Fibroblast of lung (primary cell): Measurements from ENCODE around the gene ST6GALNAC5.

ENCODE experiments used
- CTCF ChIP-seq, 2 donors: IDR thresholded peaks in 1 of 2; conservative IDR thresholded peaks in 1 of 2; 1 replicate in 1 of 2; 2 replicates in 1 of 2; pipeline ENCODE4 v1.5.1; 2011 to 2012; ENCODE audit warnings: low read length in 2 of 2, control low read depth in 1 of 2, inconsistent platforms in 1 of 2, low read depth in 1 of 2, mild to moderate bottlenecking in 1 of 2
- EZH2 ChIP-seq: IDR thresholded peaks from 2 replicates; pipeline ENCODE4 v1.5.1; 2012; ENCODE audit warnings: low read length, control low read depth, mild to moderate bottlenecking; ENCODE audit errors: missing control alignments

GRCh38 chr1:77063118-77063517, 195.8 kb downstream of the ST6GALNAC5 start:
- no peak for TF ChIP-seq CTCF (conservative IDR thresholded peaks at IDR 0.05 in 1 of 2, IDR thresholded peaks at IDR 0.05 in 1 of 2; ENCODE audit: low read depth in 1 of 2, low read length in 2 of 2)
- TF ChIP-seq EZH2: no peak
